HG03175 (cell line): ENCODE measurements around the gene SKAP2.

ENCODE experiments used
- ATAC-seq: cut with Tn5 transposase; IDR thresholded peaks from one replicate; pipeline ENCODE4 v1.9.1; 2021; ENCODE audit warnings: mild to moderate bottlenecking, moderate library complexity; ENCODE audit not compliant: unreplicated experiment

SKAP2 gene

DNA sequence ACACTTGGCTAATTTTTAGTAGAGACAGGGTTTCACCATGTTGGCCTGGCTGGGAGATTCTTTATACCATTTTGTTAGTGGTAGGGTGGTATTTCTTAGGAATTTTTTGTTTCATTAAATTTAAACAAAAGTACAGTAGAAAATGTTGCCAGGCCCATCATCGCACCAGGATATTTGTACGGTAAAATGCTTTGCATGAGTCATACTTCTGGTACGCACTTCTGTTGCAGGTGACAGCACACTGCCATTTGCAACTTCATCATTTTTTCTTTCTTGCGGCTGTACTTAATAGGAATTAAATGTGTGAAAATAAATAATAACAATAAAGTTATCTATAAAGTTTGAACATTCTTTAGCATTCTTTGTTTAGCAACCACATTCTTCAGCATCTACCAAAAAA, 195.6 kb downstream of the SKAP2 start:
- no peak for ATAC-seq

DNA sequence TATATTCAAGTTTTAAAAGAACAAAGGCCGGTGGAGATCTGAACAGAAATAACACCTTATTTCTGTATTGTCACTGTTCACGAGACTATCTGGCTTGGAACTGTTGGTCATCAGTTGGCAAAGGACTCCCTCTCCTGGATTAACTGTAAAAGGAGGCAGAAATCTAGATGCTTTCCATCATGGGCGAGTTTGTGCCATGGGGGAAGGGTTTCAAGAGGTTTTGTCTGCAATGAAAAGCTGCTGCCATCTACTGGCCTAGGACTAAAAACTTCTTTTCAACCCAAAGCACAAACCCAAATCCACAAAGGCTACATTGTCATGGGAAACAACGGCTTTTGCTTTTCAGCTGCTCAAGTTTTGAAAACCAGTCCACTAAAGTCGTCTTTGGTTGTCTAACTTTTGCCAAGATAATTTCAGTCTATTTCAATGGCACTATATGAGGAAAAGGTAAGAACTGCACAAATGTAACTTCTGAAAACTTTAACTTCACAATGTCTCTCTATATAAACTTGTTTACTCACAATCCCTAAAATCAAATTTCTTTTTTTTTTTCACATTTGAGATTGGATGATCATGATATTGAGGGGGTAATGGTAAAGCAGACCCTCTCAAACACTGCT, 196.8 kb downstream of the SKAP2 start:
- ATAC-seq = peak; percentile 66

DNA sequence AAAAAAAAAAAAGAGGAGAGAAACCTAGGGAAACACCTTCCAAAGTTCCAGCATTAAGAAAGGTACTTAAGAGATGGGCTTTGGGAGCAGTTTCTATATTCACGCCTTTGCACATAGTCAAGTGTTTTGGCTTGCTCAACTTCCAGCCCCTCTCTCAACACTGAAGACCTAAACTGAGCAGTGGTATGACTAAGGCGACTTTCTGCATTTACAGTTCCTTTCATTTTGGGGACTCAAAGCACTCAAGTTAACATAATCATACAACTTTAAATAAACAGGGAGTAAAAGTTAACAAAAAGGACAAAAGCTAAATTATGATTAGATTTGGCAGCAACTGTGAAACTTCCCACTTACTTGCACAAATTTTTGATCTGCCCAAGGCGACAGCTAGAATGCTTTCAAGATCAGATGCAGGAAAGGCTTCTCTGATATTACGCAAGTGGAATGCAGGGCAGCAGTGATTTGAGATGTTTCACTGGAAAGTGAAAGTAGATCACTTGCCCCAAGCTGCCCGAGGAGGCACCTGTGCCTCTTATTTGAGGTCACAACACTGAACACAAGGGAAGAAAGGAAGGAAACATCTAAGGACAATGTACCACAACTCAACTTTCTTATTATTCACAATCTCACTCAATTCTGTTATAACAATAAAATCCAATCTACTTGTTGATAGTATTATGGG, 199.5 kb downstream of the SKAP2 start:
- no peak for ATAC-seq

DNA sequence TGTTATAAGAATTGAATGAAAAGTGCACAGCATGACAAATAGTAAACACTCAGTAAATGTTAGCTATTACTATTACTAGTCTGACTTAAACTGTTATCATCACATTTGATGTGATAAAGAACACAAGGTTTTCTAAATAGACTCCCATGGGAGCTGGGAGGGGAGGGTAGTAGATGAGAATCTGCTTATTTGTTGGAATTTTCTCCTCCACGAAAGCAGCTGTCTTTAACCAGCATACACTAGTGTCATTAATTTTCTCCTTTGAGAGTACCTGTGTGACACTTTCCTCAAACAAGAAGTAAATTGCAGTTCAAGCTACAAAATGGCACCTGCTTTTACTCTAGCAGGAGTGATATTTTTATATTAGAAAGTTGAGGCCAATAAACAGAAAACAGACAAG, 200.1 kb downstream of the SKAP2 start:
- no peak for ATAC-seq

DNA sequence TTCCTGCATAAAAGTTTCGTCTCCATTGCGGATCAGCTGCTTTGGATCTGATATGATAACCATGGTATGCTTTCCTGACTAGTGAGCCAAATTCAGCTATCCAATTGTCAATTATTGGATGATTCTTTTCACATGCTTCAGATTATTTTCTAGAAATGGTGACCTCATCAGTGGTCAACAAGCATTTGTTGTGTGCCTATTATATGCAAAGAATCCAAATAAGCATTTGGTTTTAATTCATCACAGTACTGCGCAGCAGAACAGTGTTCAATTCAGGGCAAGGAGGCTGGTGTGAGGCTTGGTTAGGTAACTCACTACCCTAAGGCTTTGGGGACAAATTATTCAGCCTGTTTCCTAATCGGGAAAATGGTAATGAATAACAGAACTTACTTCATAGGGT, 200.5 kb downstream of the SKAP2 start:
- no peak for ATAC-seq

DNA sequence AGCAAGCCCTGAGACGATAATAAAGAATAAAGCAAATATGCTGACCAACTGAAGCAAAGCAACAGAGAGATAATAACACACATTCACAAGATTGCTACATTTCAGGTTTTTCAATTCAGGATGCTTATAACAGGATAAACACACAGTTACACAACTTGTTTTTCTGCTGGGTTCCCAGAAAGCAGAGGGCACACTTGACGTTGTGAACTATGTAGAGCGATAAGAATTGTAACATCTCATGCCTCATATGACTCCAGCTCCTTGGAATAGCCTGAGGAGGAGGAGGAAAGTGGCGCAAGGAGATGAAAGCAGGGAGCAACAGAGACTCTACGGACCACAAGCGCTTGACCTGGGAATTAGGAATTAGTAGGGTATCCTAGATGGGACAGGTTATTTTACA, 201.7 kb downstream of the SKAP2 start:
- no peak for ATAC-seq

DNA sequence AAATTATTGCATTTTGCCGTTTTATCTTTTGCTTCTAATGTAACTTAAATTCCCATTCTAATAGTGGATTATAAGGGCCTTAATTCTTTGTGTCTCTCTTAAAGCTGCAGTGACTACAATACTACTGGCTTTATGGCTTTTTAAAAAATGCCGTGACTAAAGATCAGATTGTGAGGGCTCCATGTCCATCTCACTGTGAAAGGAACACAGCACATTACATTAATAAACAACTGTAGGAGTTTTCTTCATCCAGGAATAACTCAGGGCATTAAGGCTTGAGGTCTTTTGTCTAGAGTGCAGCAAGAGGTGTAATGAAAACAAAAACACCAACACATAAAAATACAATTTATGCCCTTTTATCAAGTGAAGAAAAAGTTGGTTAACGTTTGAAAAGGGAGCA, 205.3 kb downstream of the SKAP2 start:
- ATAC-seq = no peak

DNA sequence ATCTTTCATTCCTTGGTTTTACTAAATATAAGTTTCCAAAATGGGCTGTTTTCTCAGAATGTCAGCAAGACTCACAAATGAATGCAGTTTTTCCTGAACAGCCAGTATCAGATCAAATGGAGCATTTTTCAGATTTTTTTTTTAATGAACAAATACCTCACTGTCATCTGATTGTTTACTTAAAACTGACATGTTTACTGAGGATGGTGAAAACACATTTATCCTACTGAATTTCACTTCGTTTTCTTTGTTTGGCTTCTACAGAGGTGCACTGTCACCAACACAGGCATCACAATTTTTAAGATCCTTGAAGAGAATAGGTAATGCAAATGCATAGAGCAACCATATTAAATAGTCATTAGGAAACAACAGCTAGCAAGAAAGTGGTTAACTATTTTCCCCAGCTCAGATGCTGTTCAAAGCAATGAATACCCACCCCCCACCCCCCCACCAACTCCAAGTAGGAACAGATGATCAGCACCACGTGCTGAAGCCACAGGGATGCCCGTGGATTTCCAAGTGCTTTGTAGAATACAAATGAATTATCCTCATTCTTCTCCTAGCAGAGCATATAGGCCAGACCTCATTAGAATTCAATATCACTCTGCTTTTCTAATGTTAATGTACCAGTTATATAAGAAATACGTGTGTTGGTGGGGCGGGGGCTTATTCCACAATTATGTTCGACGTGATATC, 205.9 kb downstream of the SKAP2 start:
- no peak for ATAC-seq

DNA sequence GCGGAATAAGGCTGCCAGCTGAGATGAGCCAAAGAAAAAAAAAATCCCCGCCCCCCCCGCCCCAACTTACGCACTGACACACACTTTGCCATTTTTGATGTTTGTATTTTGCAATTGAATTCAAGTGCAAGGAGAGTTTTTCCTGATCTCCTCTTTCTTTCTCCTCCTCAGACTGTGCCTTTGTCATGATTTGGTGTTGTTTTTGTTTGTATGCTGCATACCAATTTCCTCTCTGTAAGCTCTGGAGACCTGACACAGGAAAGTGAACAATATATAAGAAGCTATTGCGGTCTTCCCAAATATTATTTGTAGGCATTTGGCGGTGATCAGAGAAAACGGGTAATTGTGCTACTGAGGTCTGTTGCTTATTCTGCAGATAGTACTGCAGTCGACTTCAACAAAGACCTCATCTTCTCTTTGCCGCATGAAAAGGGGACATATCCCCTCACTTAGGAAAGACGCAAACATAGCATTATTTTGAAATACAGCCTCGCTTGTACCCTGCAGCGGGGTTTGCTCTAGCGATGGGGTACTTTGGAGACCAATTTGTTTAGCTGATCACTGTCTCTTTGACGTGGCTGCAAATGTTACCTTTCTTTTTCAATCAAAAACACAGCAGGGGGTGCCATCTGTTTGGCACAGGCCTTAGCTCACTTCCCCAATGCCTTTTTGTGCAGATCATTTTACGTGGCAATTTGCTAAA, 206.6 kb downstream of the SKAP2 start:
- no peak for ATAC-seq

DNA sequence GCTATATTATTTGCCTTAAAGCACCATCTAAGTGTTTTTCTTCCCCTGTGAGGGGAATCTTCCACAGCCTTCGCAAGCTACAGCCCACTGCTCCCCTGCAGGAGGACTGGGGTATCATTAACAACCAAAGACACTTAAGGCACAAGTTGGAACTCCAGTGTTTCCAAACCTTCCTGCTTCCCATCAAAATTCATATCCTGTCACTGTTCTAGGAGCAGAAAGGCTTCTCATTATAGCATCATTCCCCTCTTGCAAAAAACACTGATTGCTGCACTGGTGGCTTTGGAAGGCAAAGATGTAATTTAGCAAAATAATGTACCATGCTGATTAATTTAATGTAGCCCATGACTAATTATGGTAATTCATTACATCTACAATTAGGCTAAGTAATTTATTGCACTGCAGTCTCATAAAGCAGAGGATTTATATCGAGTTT, 207.2 kb downstream of the SKAP2 start:
- ATAC-seq = no peak

DNA sequence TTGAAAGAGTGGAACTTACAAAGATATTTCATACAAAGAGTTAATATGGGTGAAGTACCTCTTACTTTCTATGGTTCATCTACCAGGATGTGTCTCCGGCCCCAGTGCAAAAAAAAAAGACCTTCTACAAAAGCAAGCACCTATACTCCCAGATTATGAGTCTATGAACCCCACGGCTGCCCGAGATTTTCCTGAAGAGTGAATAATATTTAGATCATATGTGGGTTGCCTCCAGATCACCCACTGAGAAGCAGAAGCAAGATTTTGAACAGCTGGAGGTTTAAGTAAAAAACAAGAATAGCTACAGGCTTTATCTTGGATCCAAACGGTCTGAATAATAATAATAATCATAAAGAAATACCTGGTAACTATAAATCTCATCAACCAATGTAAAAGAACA, 207.7 kb downstream of the SKAP2 start:
- no peak for ATAC-seq

DNA sequence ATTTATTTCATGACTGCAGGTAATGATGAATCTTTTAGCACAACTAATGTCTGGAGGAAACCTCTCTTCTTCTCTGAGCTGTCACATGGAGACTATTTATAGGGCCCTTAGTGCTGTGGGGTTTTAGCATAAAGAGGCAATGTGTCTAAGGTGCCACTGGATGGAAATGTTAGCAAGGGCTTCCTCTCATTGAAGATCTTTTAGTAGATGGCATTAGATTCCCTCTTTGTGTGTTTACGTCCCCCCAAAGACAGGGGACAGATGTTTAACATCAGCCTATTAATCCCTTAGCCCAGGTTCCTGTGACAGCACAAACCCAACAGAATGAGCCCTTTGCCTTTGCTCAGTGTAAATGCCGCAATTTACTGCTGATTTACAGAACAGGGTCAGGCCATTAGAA, 208.6 kb downstream of the SKAP2 start:
- ATAC-seq = no peak

DNA sequence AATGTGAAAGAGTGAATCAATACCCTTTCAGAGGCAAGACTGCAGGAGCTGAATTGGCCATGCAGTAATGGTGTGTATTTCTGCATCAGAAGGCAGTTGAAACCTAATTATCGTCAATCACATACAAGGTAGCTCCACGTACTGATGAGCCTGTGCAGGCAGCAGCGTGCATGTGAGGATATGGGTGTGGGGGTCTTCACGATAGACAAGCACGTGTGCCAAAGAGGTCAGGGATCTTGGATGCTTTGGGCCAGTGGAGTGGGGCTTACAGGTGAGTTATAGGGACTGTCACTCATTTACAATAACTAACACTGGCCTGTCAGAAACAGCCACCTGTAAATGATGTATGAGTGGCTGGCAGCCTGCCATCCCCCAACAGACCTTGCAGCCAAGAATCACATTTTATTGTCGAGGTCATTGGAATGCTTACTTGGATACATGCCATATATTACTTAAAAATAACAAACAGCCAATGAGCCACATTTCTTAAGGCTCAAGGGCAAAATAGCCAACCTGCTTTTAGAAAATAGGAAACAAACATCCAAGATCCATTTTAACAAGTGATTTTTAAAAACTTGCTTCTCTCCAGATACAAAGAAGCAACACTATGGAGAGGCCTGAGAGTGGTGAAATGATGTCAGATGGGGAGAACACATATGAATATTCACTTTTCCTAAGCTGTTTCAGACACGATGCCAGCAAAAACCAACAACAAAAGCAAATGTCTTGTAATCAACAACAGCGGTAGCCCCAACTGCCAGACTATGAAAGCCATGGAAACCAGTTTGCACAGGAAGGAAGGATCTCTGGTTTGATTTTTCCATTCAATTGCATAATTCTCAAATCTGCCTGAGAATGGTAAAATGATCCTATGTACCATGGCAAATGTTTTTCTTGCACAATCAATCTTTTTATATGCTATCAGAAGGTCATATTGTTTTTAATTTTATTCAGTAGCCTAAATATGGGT, 210.7 kb downstream of the SKAP2 start:
- no peak for ATAC-seq

DNA sequence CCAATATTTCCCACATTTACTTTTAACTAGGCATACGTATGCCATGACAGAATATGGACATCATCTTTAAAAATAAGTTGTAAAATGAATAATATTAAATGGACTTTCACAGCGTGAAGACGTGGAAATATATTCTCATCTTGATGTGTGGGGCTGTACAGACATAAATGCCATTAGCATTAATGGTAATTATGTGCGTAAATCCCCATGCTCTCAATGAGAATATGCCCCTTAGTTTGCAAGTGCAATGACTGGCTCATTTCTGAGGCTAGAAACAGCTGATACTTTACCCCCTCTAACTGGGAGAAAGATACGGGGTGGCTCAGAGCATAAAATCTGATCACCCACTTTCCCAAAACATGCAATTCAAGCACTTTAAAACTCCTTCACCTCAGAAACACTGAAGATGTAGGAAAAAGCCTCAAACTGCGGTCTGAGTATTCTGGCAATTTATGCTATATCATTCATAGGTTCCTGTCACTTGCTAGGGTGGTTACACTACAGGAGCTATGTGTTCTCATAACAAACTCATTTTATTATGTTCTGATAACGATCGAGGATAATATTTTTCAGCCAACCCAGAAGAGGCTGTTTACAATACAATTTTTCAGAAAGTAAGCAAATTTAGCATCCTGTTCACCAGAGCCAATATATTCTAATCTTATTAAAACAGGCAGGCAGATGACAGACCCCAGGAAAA, 211.8 kb downstream of the SKAP2 start:
- no peak for ATAC-seq

DNA sequence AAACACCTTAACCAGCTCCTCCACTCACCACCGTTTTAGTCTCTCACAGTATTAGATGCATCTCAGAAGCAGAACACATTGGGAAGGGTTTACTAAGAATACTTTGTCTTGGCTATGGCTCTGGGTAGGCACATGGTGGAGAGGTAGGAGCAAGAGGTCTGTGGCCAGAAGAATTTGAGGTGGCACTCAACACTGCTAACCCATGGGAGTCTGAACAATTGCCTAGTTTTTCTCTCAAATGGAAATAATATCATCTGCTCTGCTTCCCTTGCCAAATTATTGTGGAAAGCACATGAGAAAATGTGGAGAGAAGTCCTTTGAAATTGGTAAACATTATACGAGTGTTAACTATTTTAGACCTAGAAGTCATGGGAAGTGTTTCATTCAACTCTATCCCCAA, 214.3 kb downstream of the SKAP2 start:
- no peak for ATAC-seq

DNA sequence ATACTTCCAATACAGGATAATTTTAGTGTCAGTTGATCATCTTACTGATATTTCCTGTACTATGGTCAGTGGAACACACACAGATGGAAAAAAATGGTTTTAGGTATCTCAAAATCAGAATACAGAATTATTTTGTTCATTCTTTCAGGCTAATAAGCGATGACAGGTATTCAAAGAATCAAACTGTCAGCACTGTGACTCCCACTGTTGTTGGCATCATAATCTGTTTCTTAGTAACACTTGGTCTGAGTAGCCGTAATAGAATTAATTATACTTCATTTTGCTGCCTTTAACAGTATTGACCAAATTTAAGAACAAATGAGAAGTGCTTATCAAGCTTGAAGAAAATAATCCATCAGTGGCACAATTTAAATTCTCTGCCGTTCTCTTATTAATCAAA, 215.0 kb downstream of the SKAP2 start:
- ATAC-seq = no peak

DNA sequence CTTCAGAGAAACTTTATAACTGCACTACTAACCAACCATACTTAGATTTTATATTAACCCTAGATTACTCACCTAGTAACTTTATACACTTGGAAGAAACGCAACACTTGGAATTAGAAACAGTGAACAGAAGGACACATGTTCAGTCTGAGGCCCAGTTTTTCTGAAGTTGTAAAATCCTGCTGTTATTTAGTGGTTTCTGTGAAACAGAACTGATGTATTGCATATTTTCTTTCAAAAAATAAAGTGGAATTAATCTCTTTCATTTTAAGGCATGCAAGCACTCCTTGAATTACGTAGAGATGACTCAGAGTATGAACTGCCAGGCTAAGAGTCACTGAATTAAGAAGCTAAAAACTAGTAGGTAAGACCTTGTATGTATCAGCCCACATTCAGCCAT, 215.8 kb downstream of the SKAP2 start:
- no peak for ATAC-seq

DNA sequence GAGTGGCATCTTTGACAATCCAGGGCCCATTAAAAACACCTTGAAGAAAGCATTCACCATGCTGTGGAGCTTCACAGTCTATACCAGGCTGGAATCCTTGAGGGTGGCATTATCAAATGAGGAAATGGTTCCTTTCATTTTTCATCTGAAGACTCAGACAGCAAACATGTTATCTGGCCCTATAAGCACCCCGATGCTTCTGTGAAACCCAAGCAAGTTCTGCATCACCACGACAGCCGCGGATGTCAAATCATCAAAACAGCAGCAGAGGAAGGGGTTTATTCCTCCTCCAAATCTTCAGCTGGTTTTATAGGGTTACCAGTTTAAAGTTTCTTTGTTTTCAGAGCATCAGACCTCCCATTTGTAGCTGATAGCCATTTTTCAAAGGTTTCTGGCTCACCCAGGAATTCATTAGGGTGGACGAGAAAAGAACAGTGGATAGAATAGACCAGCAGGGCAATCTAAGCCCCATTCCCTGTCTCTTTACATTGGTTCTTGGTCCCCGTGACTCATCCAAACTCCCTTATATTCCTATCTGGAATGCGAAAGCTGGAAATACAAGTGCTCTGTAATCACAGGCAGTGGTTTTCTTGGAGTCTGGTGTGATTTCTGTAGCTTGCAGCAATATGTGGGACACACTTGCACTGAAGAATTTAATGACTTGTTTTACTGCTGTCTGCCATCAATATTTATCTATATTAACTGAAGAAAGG, 217.9 kb downstream of the SKAP2 start:
- no peak for ATAC-seq

DNA sequence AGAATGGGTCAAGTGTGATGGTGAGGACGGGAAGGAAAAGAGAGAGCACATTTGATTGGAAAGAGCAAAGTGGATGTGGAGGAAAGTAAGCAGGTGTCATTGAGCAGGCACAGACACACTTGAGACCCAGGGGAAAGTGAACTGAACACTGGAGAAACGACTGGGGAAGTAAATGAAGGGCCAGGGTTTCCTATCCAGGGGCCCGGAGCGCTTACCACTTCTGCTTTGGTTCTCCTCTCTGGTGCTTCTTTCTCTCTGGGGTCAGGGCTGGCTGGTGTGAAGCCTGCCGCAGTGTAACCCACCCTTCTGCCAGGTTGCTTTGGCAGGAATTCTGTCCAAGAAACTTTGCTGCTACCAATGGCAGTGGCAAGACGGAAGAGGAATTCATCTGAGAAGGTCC, 219.3 kb downstream of the SKAP2 start:
- no peak for ATAC-seq
